Measurements from ENCODE around the gene DUOX1. TPM values are rescaled to one million over a fixed set of nuclear protein-coding genes. Genes with fewer than 3 reads are reported as not detected.
"Not testable (repeated sequence)": the region's sequence is repeated elsewhere in the genome, so short reads cannot be mapped to it uniquely, and the experiment has no call there.

Gene DUOX1
- total RNA-seq: under 1 TPM; 0.17 TPM

- intact Hi-C loops (cut with micrococcal nuclease): no loop called here
- Mint-ChIP-seq H3K9me3 (no peaks in the 10 kb centered on the region), H3K27me3 (ENCODE audit: low read depth) (peaks cover 52% of the 10 kb centered on the region), H3K36me3 (ENCODE audit: low read depth) (no peaks in the 10 kb centered on the region), H3K27ac (no peak within 1 kb of the TSS), H3K4me3 (no peak within 1 kb of the TSS), H3K4me1 (ENCODE audit: low read depth) (peaks cover 5% of the 10 kb centered on the region)
- CTCF ChIA-PET: interaction anchor here (4.7 kb wide), 1 partner anchor 12 kb away, joined by 29 read pairs; no protein-coding TSS in a partner anchor
- DNase-seq: peak; percentile 48
These were observed at the start of gene DUOX1, which contains the start of gene DUOXA1 for GRCh38 chr15:45129651-45130129. Gene DUOX1, plus strand, starts transcription at chr15:45129994. Its CDS starts 1,973 bp downstream, at chr15:45131967. Gene DUOXA1, minus strand, starts transcription at chr15:45129879. Its CDS starts 6,865 bp downstream, at chr15:45123014.

GRCh38 chr15:45080593-45080992, 49.2 kb upstream of the DUOX1 start:
- CTCF ChIA-PET: interaction anchor here (1.2 kb wide), 1 partner anchor 38 kb away, joined by 7 read pairs; no protein-coding TSS in a partner anchor
- H3K4me1 Mint-ChIP-seq (ENCODE audit: low read depth): not testable (repeated sequence)

GRCh38 chr15:45082412-45082811, 47.4 kb upstream of the DUOX1 start:
- H3K9me3 Mint-ChIP-seq; DNase-seq; H3K4me3 Mint-ChIP-seq; intact Hi-C loops (cut with micrococcal nuclease); H3K27ac Mint-ChIP-seq; H3K27me3 Mint-ChIP-seq (ENCODE audit: low read depth); H3K4me1 Mint-ChIP-seq (ENCODE audit: low read depth); H3K36me3 Mint-ChIP-seq (ENCODE audit: low read depth); CTCF ChIA-PET: not testable (repeated sequence)

More at GRCh38 chr15:45080593-45080992, 49.2 kb upstream of the DUOX1 start:
- H3K27ac Mint-ChIP-seq; intact Hi-C loops (cut with micrococcal nuclease); H3K27me3 Mint-ChIP-seq (ENCODE audit: low read depth); H3K36me3 Mint-ChIP-seq (ENCODE audit: low read depth); H3K4me3 Mint-ChIP-seq; H3K9me3 Mint-ChIP-seq; DNase-seq: not testable (repeated sequence)

DNA sequence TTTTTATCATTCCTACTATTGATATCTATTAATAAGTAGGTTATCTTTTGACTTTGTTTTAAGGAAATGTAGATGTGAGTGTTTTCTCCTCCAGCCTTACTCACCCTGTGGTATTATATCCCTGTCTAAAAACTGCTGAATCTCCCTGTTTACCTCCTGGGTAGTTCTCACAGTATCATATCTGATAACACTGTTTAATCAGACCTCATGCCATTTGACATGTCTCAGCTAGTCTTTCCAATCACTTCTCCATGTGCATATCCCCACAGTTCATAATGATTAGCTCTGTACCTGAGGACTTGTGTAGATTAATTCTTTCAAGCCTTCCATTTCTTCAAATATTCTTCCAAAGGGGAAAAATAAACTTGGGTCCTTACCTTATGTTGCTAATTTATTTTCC, 46.6 kb upstream of the DUOX1 start:
- no peaks in the 10 kb centered on the region for H3K9me3 Mint-ChIP-seq
- no peak for DNase-seq

GRCh38 chr15:45084163-45084562, 45.6 kb upstream of the DUOX1 start:
- DNase-seq: no peak
- Mint-ChIP-seq H3K27me3 (ENCODE audit: low read depth) (peaks cover 10% of the 10 kb centered on the region), H3K4me3 (no peak overlapping the region), H3K4me1 (ENCODE audit: low read depth) (no peaks in the 10 kb centered on the region), H3K9me3 (no peaks in the 10 kb centered on the region), H3K36me3 (ENCODE audit: low read depth) (no peaks in the 10 kb centered on the region), H3K27ac (no peak overlapping the region)
- CTCF ChIA-PET: interaction anchor here (1.4 kb wide), 1 partner anchor 34 kb away, joined by 5 read pairs; no protein-coding TSS in a partner anchor
- intact Hi-C loops (cut with micrococcal nuclease): no loop called here

More for the DNA sequence above, 46.6 kb upstream of the DUOX1 start:
- intact Hi-C loops (cut with micrococcal nuclease): no loop called here
- H3K4me3 Mint-ChIP-seq: no peak overlapping the region
- CTCF ChIA-PET: interaction anchor here (1.4 kb wide), 1 partner anchor 35 kb away, joined by 5 read pairs; no protein-coding TSS in a partner anchor
- no peaks in the 10 kb centered on the region for H3K4me1 Mint-ChIP-seq (ENCODE audit: low read depth)
- H3K27me3 Mint-ChIP-seq (ENCODE audit: low read depth): peaks cover 10% of the 10 kb centered on the region
- H3K36me3 Mint-ChIP-seq (ENCODE audit: low read depth): no peaks in the 10 kb centered on the region
- no peak overlapping the region for H3K27ac Mint-ChIP-seq

GRCh38 chr15:45087513-45087912, 42.3 kb upstream of the DUOX1 start:
- H3K36me3 Mint-ChIP-seq (ENCODE audit: low read depth): no peaks in the 10 kb centered on the region
- CTCF ChIA-PET: no interaction called here
- H3K27me3 Mint-ChIP-seq (ENCODE audit: low read depth): peaks cover 10% of the 10 kb centered on the region

GRCh38 chr15:45088801-45089711, 40.7 kb upstream of the DUOX1 start:
- H3K27ac Mint-ChIP-seq: no peak overlapping the region
- peaks cover 9% of the 10 kb centered on the region for H3K27me3 Mint-ChIP-seq (ENCODE audit: low read depth)
- H3K4me1 Mint-ChIP-seq (ENCODE audit: low read depth): no peaks in the 10 kb centered on the region
- DNase-seq: no peak
- H3K4me3 Mint-ChIP-seq: no peak overlapping the region
- CTCF ChIA-PET: interaction anchor here (0.6 to 1.1 kb wide), 2 partner anchors 29 to 1148 kb away, joined by 3 to 4 read pairs; no protein-coding TSS in a partner anchor
- no peaks in the 10 kb centered on the region for H3K36me3 Mint-ChIP-seq (ENCODE audit: low read depth)
- intact Hi-C loops (cut with micrococcal nuclease): no loop called here
- H3K9me3 Mint-ChIP-seq: no peaks in the 10 kb centered on the region

More at GRCh38 chr15:45087513-45087912, 42.3 kb upstream of the DUOX1 start:
- no peak for DNase-seq
- H3K4me1 Mint-ChIP-seq (ENCODE audit: low read depth): no peaks in the 10 kb centered on the region
- no peaks in the 10 kb centered on the region for H3K9me3 Mint-ChIP-seq
- H3K4me3 Mint-ChIP-seq: no peak overlapping the region
- intact Hi-C loops (cut with micrococcal nuclease): no loop called here
- H3K27ac Mint-ChIP-seq: no peak overlapping the region

DNA sequence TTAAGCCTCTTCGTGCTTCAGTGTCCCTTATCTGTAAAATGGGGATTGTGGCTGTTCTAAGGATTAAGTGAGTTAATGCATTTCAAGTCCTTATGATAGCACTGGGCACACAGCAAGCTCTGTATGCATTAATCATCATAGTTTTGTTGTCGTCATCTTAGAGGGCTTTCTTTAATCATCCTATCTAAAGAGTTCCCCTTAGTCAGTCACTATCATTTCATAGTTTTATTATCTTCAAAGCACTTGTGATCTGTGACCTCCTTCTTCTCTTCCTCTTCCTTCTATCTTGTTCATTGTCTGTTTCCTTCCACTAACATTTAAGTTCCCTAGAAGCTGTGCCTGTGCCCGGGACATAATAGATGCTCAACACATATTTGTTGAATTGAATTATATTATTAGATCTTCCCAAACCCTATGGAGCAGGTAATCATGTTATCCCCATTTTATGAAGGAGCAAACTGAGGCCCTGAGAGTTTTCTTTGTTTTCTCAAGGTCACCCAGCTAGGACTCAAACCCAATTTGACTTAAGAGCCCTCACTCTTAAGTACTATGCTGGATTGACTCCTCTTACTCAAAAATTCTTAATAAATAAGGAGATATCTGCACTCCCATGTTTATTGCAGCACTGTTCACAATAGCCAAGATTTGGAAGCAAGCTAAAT, 40.0 kb upstream of the DUOX1 start:
- no peaks in the 10 kb centered on the region for H3K9me3 Mint-ChIP-seq
- H3K27ac Mint-ChIP-seq: no peak overlapping the region
- no peaks in the 10 kb centered on the region for H3K36me3 Mint-ChIP-seq (ENCODE audit: low read depth)
- intact Hi-C loops (cut with micrococcal nuclease): no loop called here
- peaks cover 9% of the 10 kb centered on the region for H3K27me3 Mint-ChIP-seq (ENCODE audit: low read depth)
- DNase-seq: no peak
- CTCF ChIA-PET: interaction anchor here (1.1 kb wide), 1 partner anchor 28 kb away, joined by 4 read pairs; no protein-coding TSS in a partner anchor
- H3K4me3 Mint-ChIP-seq: no peak overlapping the region
- no peaks in the 10 kb centered on the region for H3K4me1 Mint-ChIP-seq (ENCODE audit: low read depth)

GRCh38 chr15:45091161-45091560, 38.6 kb upstream of the DUOX1 start:
- H3K36me3 Mint-ChIP-seq (ENCODE audit: low read depth): no peaks in the 10 kb centered on the region
- no peaks in the 10 kb centered on the region for H3K9me3 Mint-ChIP-seq
- H3K27me3 Mint-ChIP-seq (ENCODE audit: low read depth): peaks cover 7% of the 10 kb centered on the region
- H3K4me1 Mint-ChIP-seq (ENCODE audit: low read depth): no peaks in the 10 kb centered on the region
- no peak overlapping the region for H3K27ac Mint-ChIP-seq
- no peak for DNase-seq
- intact Hi-C loops (cut with micrococcal nuclease): no loop called here
- no peak overlapping the region for H3K4me3 Mint-ChIP-seq
- CTCF ChIA-PET: no interaction called here

DNA sequence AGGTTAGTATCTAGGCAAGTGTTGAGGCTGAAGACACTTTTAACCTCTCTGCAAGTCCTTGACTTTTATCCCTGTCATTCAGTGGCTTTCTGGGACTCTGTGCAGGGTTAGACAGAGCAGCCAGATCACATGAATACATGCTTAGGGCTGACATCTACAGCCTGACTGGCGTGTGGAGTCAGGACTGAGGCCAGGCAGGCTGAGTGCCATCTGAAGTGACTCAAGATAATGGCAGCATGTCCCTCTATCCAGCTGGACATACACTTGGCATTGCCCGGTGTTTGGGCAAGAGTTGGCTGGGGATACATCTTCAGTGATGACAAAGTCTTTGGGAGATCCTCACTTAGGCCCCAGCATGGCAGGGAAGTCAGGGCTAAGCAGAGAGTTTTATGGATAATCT, 38.2 kb upstream of the DUOX1 start:
- Mint-ChIP-seq H3K4me1 (ENCODE audit: low read depth) (no peaks in the 10 kb centered on the region), H3K27ac (no peak overlapping the region), H3K36me3 (ENCODE audit: low read depth) (no peaks in the 10 kb centered on the region), H3K27me3 (ENCODE audit: low read depth) (peaks cover 7% of the 10 kb centered on the region), H3K9me3 (no peaks in the 10 kb centered on the region), H3K4me3 (no peak overlapping the region)
- CTCF ChIA-PET: no interaction called here
- intact Hi-C loops (cut with micrococcal nuclease): no loop called here
- no peak for DNase-seq

DNA sequence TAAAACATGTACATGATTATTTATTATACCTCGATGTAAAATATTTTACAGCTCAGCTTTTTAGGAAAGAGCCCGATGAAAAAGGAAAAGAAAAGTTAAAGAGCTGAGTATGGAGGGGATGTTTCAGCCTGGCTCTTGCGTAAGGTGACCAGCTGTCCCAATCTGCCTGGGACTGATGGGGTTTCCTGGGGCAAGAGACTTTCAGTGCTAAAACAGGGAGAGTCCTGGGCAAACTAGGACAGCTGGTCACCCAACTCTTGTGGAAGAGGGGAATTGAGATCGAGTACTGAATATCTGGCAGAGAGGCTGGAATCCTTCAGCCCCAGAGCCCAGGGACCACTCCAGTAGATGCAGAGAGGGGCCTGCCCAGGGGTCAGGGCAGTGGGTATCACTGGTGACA, 36.8 kb upstream of the DUOX1 start:
- no peaks in the 10 kb centered on the region for H3K9me3 Mint-ChIP-seq
- intact Hi-C loops (cut with micrococcal nuclease): no loop called here
- no peak for DNase-seq
- H3K4me1 Mint-ChIP-seq (ENCODE audit: low read depth): no peaks in the 10 kb centered on the region
- CTCF ChIA-PET: interaction anchor here (2.2 kb wide), 1 partner anchor 25 kb away, joined by 7 read pairs; no protein-coding TSS in a partner anchor
- no peak overlapping the region for H3K4me3 Mint-ChIP-seq
- H3K27me3 Mint-ChIP-seq (ENCODE audit: low read depth): no peaks in the 10 kb centered on the region
- no peak overlapping the region for H3K27ac Mint-ChIP-seq
- no peaks in the 10 kb centered on the region for H3K36me3 Mint-ChIP-seq (ENCODE audit: low read depth)

DNA sequence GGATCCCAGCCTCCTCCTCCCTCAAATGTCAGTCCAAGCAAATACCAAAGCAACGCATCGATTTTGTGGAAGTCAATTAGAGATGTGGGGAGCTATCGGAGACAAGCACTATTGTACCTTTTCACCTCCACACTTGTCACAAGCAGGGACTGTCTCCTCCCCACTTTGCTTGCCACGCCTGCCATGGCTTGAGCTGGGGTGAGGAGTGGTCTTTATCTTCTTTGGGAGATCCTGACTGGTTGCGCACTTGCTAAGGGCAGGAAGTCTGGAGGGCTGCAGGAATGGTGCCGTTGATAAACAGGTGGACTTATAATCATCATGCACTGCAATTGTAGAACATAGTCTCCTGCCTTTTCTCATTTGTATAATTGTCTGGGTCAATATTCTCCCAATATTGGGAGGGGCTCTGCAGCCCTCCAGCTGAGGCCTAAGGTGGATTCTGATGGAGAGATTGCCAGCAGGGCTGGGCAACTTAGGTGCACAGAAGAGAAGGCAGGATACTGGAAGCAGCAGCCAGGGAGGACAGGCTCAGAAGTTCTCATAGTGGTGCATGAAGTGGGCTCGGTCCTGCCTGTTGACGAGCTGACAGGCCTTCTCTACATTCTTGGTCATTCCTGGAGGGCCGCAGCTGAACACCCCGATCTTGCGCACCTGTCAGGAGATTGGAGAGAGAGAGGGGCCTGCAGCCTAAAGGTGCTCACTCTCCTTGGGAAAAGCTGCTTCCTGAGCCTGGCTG, 36.0 kb upstream of the DUOX1 start:
- Mint-ChIP-seq H3K4me1 (ENCODE audit: low read depth) (no peaks in the 10 kb centered on the region), H3K27ac (no peak overlapping the region), H3K4me3 (no peak overlapping the region), H3K9me3 (no peaks in the 10 kb centered on the region), H3K27me3 (ENCODE audit: low read depth) (no peaks in the 10 kb centered on the region), H3K36me3 (ENCODE audit: low read depth) (no peaks in the 10 kb centered on the region)
- CTCF ChIA-PET: interaction anchor here (2.2 kb wide), 1 partner anchor 24 kb away, joined by 7 read pairs; no protein-coding TSS in a partner anchor
- DNase-seq: no peak
- intact Hi-C loops (cut with micrococcal nuclease): no loop called here
